ENCODE data around the gene YWHAG. TPM values are rescaled to one million over a fixed set of nuclear protein-coding genes. Genes with fewer than 3 reads are reported as not detected.

Gene YWHAG
- total and polyA plus RNA-seq, 4 donors: 11.6 to 46.7 (median 43.5) TPM

DNA sequence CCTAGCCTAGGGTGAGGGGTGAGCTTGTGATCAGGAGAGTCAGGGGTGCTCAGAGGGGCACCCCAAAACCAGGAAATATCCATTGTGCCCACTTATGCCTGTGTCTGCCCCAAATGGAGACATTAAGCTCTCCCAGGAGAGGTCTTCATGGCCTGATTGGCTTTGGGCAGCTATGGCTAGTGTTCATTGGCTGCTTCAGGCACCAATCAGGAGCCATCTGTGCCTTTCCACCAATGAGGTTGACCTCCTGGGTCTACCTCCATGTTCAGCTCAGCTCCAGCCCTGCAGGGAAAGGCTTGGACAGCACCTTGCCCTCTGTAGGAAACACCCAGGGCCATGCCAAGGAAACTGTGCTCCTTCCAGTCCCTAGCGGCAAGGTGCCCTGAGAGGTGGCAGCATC lies 80.3 kb downstream of the YWHAG start (continued):
- TF ChIP-seq, protein P1, sequence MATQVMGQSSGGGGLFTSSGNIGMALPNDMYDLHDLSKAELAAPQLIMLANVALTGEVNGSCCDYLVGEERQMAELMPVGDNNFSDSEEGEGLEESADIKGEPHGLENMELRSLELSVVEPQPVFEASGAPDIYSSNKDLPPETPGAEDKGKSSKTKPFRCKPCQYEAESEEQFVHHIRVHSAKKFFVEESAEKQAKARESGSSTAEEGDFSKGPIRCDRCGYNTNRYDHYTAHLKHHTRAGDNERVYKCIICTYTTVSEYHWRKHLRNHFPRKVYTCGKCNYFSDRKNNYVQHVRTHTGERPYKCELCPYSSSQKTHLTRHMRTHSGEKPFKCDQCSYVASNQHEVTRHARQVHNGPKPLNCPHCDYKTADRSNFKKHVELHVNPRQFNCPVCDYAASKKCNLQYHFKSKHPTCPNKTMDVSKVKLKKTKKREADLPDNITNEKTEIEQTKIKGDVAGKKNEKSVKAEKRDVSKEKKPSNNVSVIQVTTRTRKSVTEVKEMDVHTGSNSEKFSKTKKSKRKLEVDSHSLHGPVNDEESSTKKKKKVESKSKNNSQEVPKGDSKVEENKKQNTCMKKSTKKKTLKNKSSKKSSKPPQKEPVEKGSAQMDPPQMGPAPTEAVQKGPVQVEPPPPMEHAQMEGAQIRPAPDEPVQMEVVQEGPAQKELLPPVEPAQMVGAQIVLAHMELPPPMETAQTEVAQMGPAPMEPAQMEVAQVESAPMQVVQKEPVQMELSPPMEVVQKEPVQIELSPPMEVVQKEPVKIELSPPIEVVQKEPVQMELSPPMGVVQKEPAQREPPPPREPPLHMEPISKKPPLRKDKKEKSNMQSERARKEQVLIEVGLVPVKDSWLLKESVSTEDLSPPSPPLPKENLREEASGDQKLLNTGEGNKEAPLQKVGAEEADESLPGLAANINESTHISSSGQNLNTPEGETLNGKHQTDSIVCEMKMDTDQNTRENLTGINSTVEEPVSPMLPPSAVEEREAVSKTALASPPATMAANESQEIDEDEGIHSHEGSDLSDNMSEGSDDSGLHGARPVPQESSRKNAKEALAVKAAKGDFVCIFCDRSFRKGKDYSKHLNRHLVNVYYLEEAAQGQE (IDR thresholded peaks at IDR 0.05): no peak
- TF ChIP-seq ATF3 (IDR thresholded peaks at IDR 0.05): no peak
- no peak for TF ChIP-seq FOXA2 (IDR thresholded peaks at IDR 0.05)

Other genes starting within 250 kb of the YWHAG start
- gene SRRM3, start 157.1 kb downstream of the YWHAG start, total RNA-seq: under 1 TPM in 1 of 2 donors, not detected in 1; 0.08 TPM
- under 1 TPM in 1 of 2 donors, not detected in 1; 0.16 TPM for gene SRRM3, start 157.1 kb downstream of the YWHAG start, polyA plus RNA-seq
- 10 to 100 TPM; 25.5 to 39.2 TPM for gene HSPB1, start 56.3 kb downstream of the YWHAG start, total RNA-seq
- gene HSPB1, start 56.3 kb downstream of the YWHAG start, polyA plus RNA-seq: 100 to 1,000 TPM; 169 to 186 TPM
- gene SSC4D, start 50.7 kb upstream of the YWHAG start, total RNA-seq: 1 to 10 TPM; 1.2 to 1.3 TPM
- 1 to 10 TPM; 1.7 to 2.3 TPM for gene SSC4D, start 50.7 kb upstream of the YWHAG start, polyA plus RNA-seq
- under 1 TPM; 0.25 to 0.47 TPM for gene ZP3, start 66.0 kb upstream of the YWHAG start, total RNA-seq
- under 1 TPM; 0.43 to 0.45 TPM for gene ZP3, start 66.0 kb upstream of the YWHAG start, polyA plus RNA-seq
- gene DTX2, start 102.7 kb upstream of the YWHAG start, total RNA-seq: 1 to 10 TPM; 4.5 to 9.5 TPM
- 1 to 10 TPM; 4.8 to 7.3 TPM for gene DTX2, start 102.7 kb upstream of the YWHAG start, polyA plus RNA-seq
- gene UPK3B, start 151.6 kb upstream of the YWHAG start, total RNA-seq: under 1 TPM; 0.33 to 0.42 TPM
- gene UPK3B, start 151.6 kb upstream of the YWHAG start, polyA plus RNA-seq: under 1 TPM; 0.08 to 0.38 TPM
- gene SPDYE16, start 184.3 kb upstream of the YWHAG start, total RNA-seq: under 1 TPM; 0.17 to 0.28 TPM
- under 1 TPM; 0.05 to 0.50 TPM for gene SPDYE16, start 184.3 kb upstream of the YWHAG start, polyA plus RNA-seq